Liver (tissue), 9 donors: ENCODE data around the gene CDK13. TPM values are rescaled to one million over a fixed set of nuclear protein-coding genes. Genes with fewer than 3 reads are reported as not detected.

ENCODE experiments used
- DNase-seq: peaks from one replicate; pipeline ENCODE4 v3.0.0-alpha.2; 2017; ENCODE audit warnings: low spot score
- H3K27ac ChIP-seq, 2 donors: one replicate each; pipeline ENCODE4 v1.7.0; 2013; ENCODE audit warnings: inconsistent platforms in 2 of 2, low read length in 2 of 2, control low read depth in 1 of 2, low read depth in 1 of 2, mild to moderate bottlenecking in 1 of 2
- H3K27me3 ChIP-seq, 4 donors: one replicate each; pipeline versions ENCODE4 v1.6.1 to v1.7.0; 2013; ENCODE audit warnings: low read length in 3 of 4, inconsistent platforms in 1 of 4, mild to moderate bottlenecking in 1 of 4, moderate library complexity in 1 of 4; ENCODE audit not compliant: control insufficient read depth in 4 of 4, insufficient read depth in 4 of 4
- H3K36me3 ChIP-seq, 4 donors: one replicate each; pipeline versions ENCODE4 v1.6.1 to v1.7.0; 2013; ENCODE audit warnings: low read length in 3 of 4, mild to moderate bottlenecking in 3 of 4, low read depth in 1 of 4, moderate library complexity in 1 of 4; ENCODE audit not compliant: control insufficient read depth in 4 of 4, insufficient read depth in 3 of 4
- H3K4me1 ChIP-seq, 4 donors: one replicate each; pipeline versions ENCODE4 v1.6.1 to v1.7.0; 2013; ENCODE audit warnings: low read length in 3 of 4, mild to moderate bottlenecking in 3 of 4, moderate library complexity in 1 of 4; ENCODE audit not compliant: control insufficient read depth in 4 of 4, insufficient read depth in 4 of 4
- H3K4me3 ChIP-seq, 3 donors: one replicate each; pipeline versions ENCODE4 v1.6.1 to v1.7.0; 2013; ENCODE audit warnings: low read length in 3 of 3, control low read depth in 1 of 3, low read depth in 1 of 3, mild to moderate bottlenecking in 1 of 3
- H3K9ac ChIP-seq, 2 donors: one replicate each; pipeline ENCODE4 v1.7.0; 2013; ENCODE audit warnings: low read length in 2 of 2, mild to moderate bottlenecking in 2 of 2, moderate library complexity in 2 of 2, control low read depth in 1 of 2, low read depth in 1 of 2
- H3K9me3 ChIP-seq, 4 donors: one replicate each; pipeline versions ENCODE4 v1.6.1 to v1.7.0; 2013; ENCODE audit warnings: low read length in 3 of 4; ENCODE audit not compliant: control insufficient read depth in 4 of 4
- FOXA1 ChIP-seq: IDR thresholded peaks from 2 replicates; pipeline ENCODE4 v1.6.1; 2016; ENCODE audit warnings: antibody characterized with exemption
- FOXA2 ChIP-seq: IDR thresholded peaks from 2 replicates; pipeline ENCODE4 v1.6.1; 2016; ENCODE audit warnings: antibody characterized with exemption
- GABPA ChIP-seq, 2 donors: IDR thresholded peaks in 1 of 2; conservative IDR thresholded peaks in 1 of 2; 2 replicates each; pipeline ENCODE4 v1.6.1; 2016; ENCODE audit warnings: antibody characterized with exemption in 2 of 2, mild to moderate bottlenecking in 1 of 2, moderate library complexity in 1 of 2
- HNF4A ChIP-seq, 2 donors: conservative IDR thresholded peaks; 2 replicates each; pipeline ENCODE4 v1.6.1; 2016; ENCODE audit warnings: antibody characterized with exemption in 2 of 2, mild to moderate bottlenecking in 2 of 2
- JUND ChIP-seq, 2 donors: IDR thresholded peaks; 2 replicates each; pipeline ENCODE4 v1.6.1; 2016; ENCODE audit warnings: antibody characterized with exemption in 2 of 2
- MAX ChIP-seq: IDR thresholded peaks from 2 replicates; pipeline ENCODE4 v1.6.1; 2016; ENCODE audit warnings: antibody characterized with exemption
- REST ChIP-seq: IDR thresholded peaks from 2 replicates; pipeline ENCODE4 v1.6.1; 2016; ENCODE audit warnings: antibody characterized with exemption, mild to moderate bottlenecking
- RXRA ChIP-seq, 2 donors: IDR thresholded peaks; 2 replicates each; pipeline ENCODE4 v1.6.1; 2017 to 2018; ENCODE audit warnings: antibody characterized with exemption in 2 of 2, mild to moderate bottlenecking in 1 of 2
- TAF1 ChIP-seq: conservative IDR thresholded peaks from 2 replicates; pipeline ENCODE4 v1.6.1; 2016; ENCODE audit warnings: antibody characterized with exemption, mild to moderate bottlenecking
- YY1 ChIP-seq: IDR thresholded peaks from 2 replicates; pipeline ENCODE4 v1.6.1; 2016; ENCODE audit warnings: antibody characterized with exemption, mild to moderate bottlenecking
- WGBS: extraction: QIAGEN DNeasy Blood & Tissue Kit; methylation state at CpG from one replicate; pipeline ENCODE4 v1.1.7; 2013; 5-methylcytosine and 5-hydroxymethylcytosine counted together
- polyA plus RNA-seq, 2 donors: library from polyadenylated mRNA; stranded (reverse) in 1 of 2; unstranded in 1 of 2; fragments of 200-250 nt in 1 of 2; fragments of >200 nt in 1 of 2; fragmentation: Nextera tagmentation in 1 of 2; extraction: Ambion mirVana in 1 of 2; gene quantifications; one replicate each; pipeline versions ENCODE4 v1.2.1 to v1.2.3, GENCODE V29; 2013 to 2015
- total RNA-seq, 2 donors: library from RNA; depleted of rRNA; stranded (reverse); fragments of >200 nt; gene quantifications; one replicate each; pipeline ENCODE4 v1.2.3, GENCODE V29; 2014
- TF ChIP-seq, protein P1 (sequence below): IDR thresholded peaks from 2 replicates; pipeline ENCODE4 v1.6.1; 2016; ENCODE audit warnings: antibody characterized with exemption
- donor health status: healthy.
- donor health status: healthy.
- donor health status: healthy.
- donor health status: healthy.
- donor health status: healthy.

CDK13 gene
- total and polyA plus RNA-seq, 4 donors: 8.8 to 51.1 (median 23.2) TPM

DNA sequence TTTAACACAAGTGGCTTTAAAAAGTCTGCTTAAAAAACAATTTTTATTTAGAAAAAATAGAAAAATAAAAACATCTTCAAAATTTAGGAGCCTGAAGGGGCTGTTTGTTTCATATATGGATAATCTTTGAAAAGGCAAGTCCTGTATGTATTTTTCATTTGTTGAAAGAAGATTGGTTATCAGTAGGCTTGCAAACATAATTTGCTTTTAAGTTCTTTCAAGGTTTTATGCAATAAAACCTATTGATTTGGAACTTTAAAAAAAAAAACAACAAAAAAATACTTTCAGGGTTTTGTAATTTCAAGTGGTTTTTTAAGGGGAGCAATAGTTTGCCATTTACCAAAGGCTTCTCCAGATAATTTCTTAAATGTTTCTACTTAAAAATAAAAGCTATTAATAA lies 148.8 kb downstream of the CDK13 start:
- no peak overlapping the region for H3K27ac ChIP-seq
- no peaks in the 10 kb centered on the region for H3K9me3 ChIP-seq
- TF ChIP-seq HNF4A (conservative IDR thresholded peaks at IDR 0.05) (no peak), YY1 (no peak), GABPA (IDR thresholded peaks at IDR 0.05 in 1 of 2, conservative IDR thresholded peaks at IDR 0.05 in 1 of 2) (no peak), JUND (IDR thresholded peaks at IDR 0.05) (no peak), REST (no peak), MAX (no peak)
- H3K4me1 ChIP-seq: peaks cover 13 to 50% (median 42%) of the 10 kb centered on the region in 4 donors
- no peak overlapping the region for H3K4me3 ChIP-seq
- DNase-seq: no peak
- no peaks in the 10 kb centered on the region for H3K27me3 ChIP-seq
- H3K36me3 ChIP-seq: peaks cover 2 to 7% (median 5%) of the 10 kb centered on the region in 4 donors
- H3K9ac ChIP-seq: peak overlapping the region in 1 of 2 donors; percentile 42

DNA sequence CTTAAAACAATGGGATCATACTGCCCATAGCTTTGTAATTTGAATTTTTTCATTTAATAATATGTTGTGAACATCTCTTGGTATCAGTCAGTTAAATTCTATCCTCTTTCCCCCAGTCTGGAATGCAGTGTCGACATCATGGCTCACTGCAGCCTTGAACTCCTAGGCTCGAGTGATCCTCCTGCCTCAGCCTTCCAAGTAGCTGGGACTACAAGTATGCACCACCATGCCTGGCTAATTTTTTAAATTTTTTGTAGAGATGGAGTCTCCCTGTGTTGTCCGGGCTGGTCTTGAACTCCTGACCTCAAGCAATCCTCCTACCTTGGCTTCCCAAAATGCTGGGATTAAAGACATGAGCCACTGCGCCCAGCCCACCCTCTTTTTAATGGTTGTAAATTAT lies 149.8 kb downstream of the CDK13 start:
- H3K36me3 ChIP-seq: no peaks in the 10 kb centered on the region
- no peaks in the 10 kb centered on the region for H3K27me3 ChIP-seq
- no peak for DNase-seq
- H3K4me3 ChIP-seq: no peak overlapping the region
- H3K27ac ChIP-seq: no peak overlapping the region
- TF ChIP-seq REST (no peak), FOXA1 (no peak), FOXA2 (no peak), YY1 (no peak)
- TF ChIP-seq, protein P1, sequence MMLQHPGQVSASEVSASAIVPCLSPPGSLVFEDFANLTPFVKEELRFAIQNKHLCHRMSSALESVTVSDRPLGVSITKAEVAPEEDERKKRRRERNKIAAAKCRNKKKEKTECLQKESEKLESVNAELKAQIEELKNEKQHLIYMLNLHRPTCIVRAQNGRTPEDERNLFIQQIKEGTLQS: no peak
- peaks cover 8 to 40% (median 32%) of the 10 kb centered on the region in 4 donors for H3K4me1 ChIP-seq
- WGBS: 70% methylated on average over 4 of the region's 4 CpGs
- H3K9ac ChIP-seq: no peak overlapping the region
- H3K9me3 ChIP-seq: no peaks in the 10 kb centered on the region

- Histone ChIP-seq H3K4me3 (no peak overlapping the region), H3K36me3 (no peaks in the 10 kb centered on the region), H3K27ac (no peak overlapping the region), H3K27me3 (no peaks in the 10 kb centered on the region), H3K9ac (no peak overlapping the region), H3K9me3 (no peaks in the 10 kb centered on the region), H3K4me1 (peaks cover 8 to 29% (median 24%) of the 10 kb centered on the region in 4 donors)
- no peak for TF ChIP-seq JUND (IDR thresholded peaks at IDR 0.05)
- TF ChIP-seq TAF1: no peak
- no peak for TF ChIP-seq HNF4A (conservative IDR thresholded peaks at IDR 0.05)
- TF ChIP-seq FOXA2: no peak
- no peak for TF ChIP-seq FOXA1
- no peak for TF ChIP-seq RXRA (IDR thresholded peaks at IDR 0.05)
- TF ChIP-seq, protein P1: no peak
- TF ChIP-seq GABPA (IDR thresholded peaks at IDR 0.05 in 1 of 2, conservative IDR thresholded peaks at IDR 0.05 in 1 of 2): no peak
- DNase-seq: no peak
- 58% methylated on average over 3 of the region's 3 CpGs for WGBS
Observed at GRCh38 chr7:40101201-40101600, 151.1 kb downstream of the CDK13 start.
